H1 (cell line): Measurements from ENCODE around the gene CRADD. TPM values are rescaled to one million over a fixed set of nuclear protein-coding genes. Genes with fewer than 3 reads are reported as not detected.

Source experiments
- CTCF ChIA-PET: fragments of 300-600 bp; sonication (Branson Sonifier 250); formaldehyde crosslinking; loops from one replicate; lab custom pipeline; 2021; ENCODE audit not compliant: partially characterized antibody; lab: Charles Lee
- POLR2A ChIA-PET: fragments of 300-600 bp; sonication (Branson Sonifier 250); formaldehyde crosslinking; loops from one replicate; lab custom pipeline; 2021; ENCODE audit warnings: inconsistent platforms; ENCODE audit not compliant: partially characterized antibody; lab: Charles Lee
- DNase-seq, 2 experiments: peaks; one replicate each; pipeline versions ENCODE4 v3.0.0 to v3.0.0-alpha.2; 2010 to 2022; ENCODE audit warnings: low spot score in 2 of 2, low read depth in 1 of 2, mixed read lengths in 1 of 2
- FAIRE-seq: peaks from 2 replicates; lab custom pipeline; 2011; peaks lifted over from hg19 to GRCh38; lab: Jason Lieb, UNC
- H2AFZ ChIP-seq: 2 replicates; pipeline ENCODE4 v1.8.1; 2012; ENCODE audit warnings: low read length, inconsistent platforms
- H2AK5ac ChIP-seq: 2 replicates; pipeline ENCODE4 v1.6.1; 2013; ENCODE audit warnings: low read depth, low read length
- H2BK120ac ChIP-seq: replicated peaks from 2 replicates; pipeline ENCODE3; 2013; ENCODE audit warnings: low read depth, low read length, inconsistent platforms
- H2BK12ac ChIP-seq: 2 replicates; pipeline ENCODE4 v1.6.1; 2013; ENCODE audit warnings: low read depth, low read length
- H2BK15ac ChIP-seq: 2 replicates; pipeline ENCODE4 v1.6.1; 2013; ENCODE audit warnings: low read length
- H2BK20ac ChIP-seq: 2 replicates; pipeline ENCODE4 v1.6.1; 2013; ENCODE audit warnings: low read length
- H2BK5ac ChIP-seq: 2 replicates; pipeline ENCODE4 v1.6.1; 2013; ENCODE audit warnings: low read depth, low read length
- H3K14ac ChIP-seq: 2 replicates; pipeline ENCODE4 v1.6.1; 2013; ENCODE audit warnings: inconsistent platforms; ENCODE audit not compliant: insufficient read length
- H3K18ac ChIP-seq: 2 replicates; pipeline ENCODE4 v1.6.1; 2013; ENCODE audit warnings: low read length; ENCODE audit errors: extremely low read depth
- H3K23ac ChIP-seq: 2 replicates; pipeline ENCODE4 v1.6.1; 2013; ENCODE audit warnings: inconsistent platforms; ENCODE audit not compliant: insufficient read length
- H3K23me2 ChIP-seq: 2 replicates; pipeline ENCODE4 v1.6.1; 2013; ENCODE audit warnings: low read depth, low read length
- H3K27ac ChIP-seq: 2 replicates; pipeline ENCODE4 v1.6.1; 2011; ENCODE audit warnings: low read depth, low read length, inconsistent platforms
- H3K27me3 ChIP-seq, 4 experiments: replicated peaks in 1 of 4; 1 replicate in 1 of 4; 2 replicates in 3 of 4; pipeline versions ENCODE4 v1.6.1 to v1.8.1; 2011 to 2013; ENCODE audit warnings: low read length in 3 of 4, mild to moderate bottlenecking in 3 of 4, inconsistent platforms in 2 of 4, mixed read lengths in 2 of 4, moderate library complexity in 1 of 4; ENCODE audit not compliant: control insufficient read depth in 3 of 4, insufficient read depth in 3 of 4; ENCODE audit errors: extremely low read depth in 1 of 4
- H3K36me3 ChIP-seq, 4 experiments: 2 replicates each; pipeline versions ENCODE4 v1.6.1 to v1.8.1; 2011 to 2013; ENCODE audit warnings: mild to moderate bottlenecking in 4 of 4, low read length in 3 of 4, moderate library complexity in 2 of 4, control low read depth in 1 of 4, inconsistent platforms in 1 of 4; ENCODE audit not compliant: insufficient read depth in 4 of 4, control insufficient read depth in 2 of 4
- H3K4ac ChIP-seq: replicated peaks from 2 replicates; pipeline ENCODE3; 2013; ENCODE audit warnings: low read length, low read depth, mixed read lengths, inconsistent platforms; ENCODE audit not compliant: insufficient read length
- H3K4me1 ChIP-seq, 4 experiments: replicated peaks in 1 of 4; 1 replicate in 1 of 4; 2 replicates in 3 of 4; pipeline versions ENCODE4 v1.6.1 to v1.8.1; 2011 to 2013; ENCODE audit warnings: low read length in 3 of 4, inconsistent platforms in 2 of 4, mixed read lengths in 1 of 4; ENCODE audit not compliant: insufficient read depth in 4 of 4, control insufficient read depth in 3 of 4
- H3K4me2 ChIP-seq, 2 experiments: 2 replicates each; pipeline versions ENCODE4 v1.6.1 to v1.8.1; 2011 to 2013; ENCODE audit warnings: low read depth in 2 of 2, low read length in 2 of 2, control low read depth in 1 of 2, inconsistent platforms in 1 of 2, mild to moderate bottlenecking in 1 of 2; ENCODE audit not compliant: insufficient read depth in 1 of 2
- H3K4me3 ChIP-seq, 4 experiments: fragments of 200-600, 300-600 bp in 1 of 4; sonication (generic), shearing (Covaris generic), sonication (Bioruptor Twin) in 1 of 4; 2 replicates each; pipeline versions ENCODE4 v1.5.1 to v1.8.1; 2011 to 2016; ENCODE audit warnings: low read length in 4 of 4, low read depth in 3 of 4, control low read depth in 2 of 4, inconsistent platforms in 2 of 4, mild to moderate bottlenecking in 2 of 4, mixed read lengths in 1 of 4, moderate library complexity in 1 of 4; ENCODE audit not compliant: insufficient read depth in 2 of 4; ENCODE audit errors: extremely low read depth in 1 of 4
- H3K56ac ChIP-seq: replicated peaks from 2 replicates; pipeline ENCODE3; 2013; ENCODE audit warnings: low read depth, mild to moderate bottlenecking, mixed read lengths, low read length, inconsistent platforms; ENCODE audit not compliant: insufficient read length
- H3K79me1 ChIP-seq: 2 replicates; pipeline ENCODE4 v1.6.1; 2013; ENCODE audit warnings: low read depth, low read length, control low read depth
- H3K79me2 ChIP-seq, 2 experiments: 2 replicates each; pipeline versions ENCODE4 v1.6.1 to v1.8.1; 2012 to 2013; ENCODE audit warnings: low read length in 2 of 2, mild to moderate bottlenecking in 2 of 2, inconsistent platforms in 1 of 2; ENCODE audit not compliant: insufficient read depth in 2 of 2, control insufficient read depth in 1 of 2
- H3K9ac ChIP-seq, 4 experiments: replicated peaks in 1 of 4; 1 replicate in 1 of 4; 2 replicates in 3 of 4; pipeline versions ENCODE4 v1.6.1 to v1.8.1; 2011 to 2013; ENCODE audit warnings: low read depth in 3 of 4, low read length in 3 of 4, control low read depth in 2 of 4, mild to moderate bottlenecking in 2 of 4, moderate library complexity in 2 of 4, inconsistent platforms in 1 of 4; ENCODE audit errors: extremely low read depth in 1 of 4
- H3K9me3 ChIP-seq, 2 experiments: 2 replicates each; pipeline versions ENCODE4 v1.6.1 to v1.8.1; 2012 to 2013; ENCODE audit warnings: mild to moderate bottlenecking in 2 of 2, moderate library complexity in 2 of 2, control low read depth in 1 of 2, inconsistent platforms in 1 of 2, low read depth in 1 of 2, low read length in 1 of 2, mixed read lengths in 1 of 2; ENCODE audit not compliant: insufficient read depth in 2 of 2
- H4K20me1 ChIP-seq, 2 experiments: replicated peaks in 1 of 2; 2 replicates each; pipeline versions ENCODE3 to v1.8.1; 2011 to 2013; ENCODE audit warnings: inconsistent platforms in 2 of 2, low read length in 2 of 2, mild to moderate bottlenecking in 1 of 2; ENCODE audit not compliant: insufficient read depth in 2 of 2, control insufficient read depth in 1 of 2
- H4K5ac ChIP-seq: 2 replicates; pipeline ENCODE4 v1.6.1; 2013; ENCODE audit warnings: low read length, low read depth, mixed read lengths, inconsistent platforms; ENCODE audit not compliant: insufficient read length
- H4K8ac ChIP-seq: 2 replicates; pipeline ENCODE4 v1.8.0; 2013; ENCODE audit warnings: mild to moderate bottlenecking, moderate library complexity, low read length, inconsistent platforms; ENCODE audit not compliant: insufficient read depth; ENCODE audit errors: extremely low read depth
- H4K91ac ChIP-seq: replicated peaks from 2 replicates; pipeline ENCODE3; 2013; ENCODE audit warnings: low read length, mixed read lengths, inconsistent platforms; ENCODE audit not compliant: insufficient read length
- FOSL1 ChIP-seq: IDR thresholded peaks from 2 replicates; pipeline ENCODE4 v1.6.1; 2011; ENCODE audit warnings: mild to moderate bottlenecking, low read depth, low read length, moderate library complexity; ENCODE audit not compliant: insufficient read depth
- MAFK ChIP-seq: IDR thresholded peaks from 2 replicates; pipeline ENCODE4 v1.6.1; 2012; ENCODE audit warnings: low read depth, mild to moderate bottlenecking, improper control_type of control experiment, low read length
- TAF7 ChIP-seq: optimal IDR thresholded peaks from 2 replicates; pipeline ENCODE3; 2011; ENCODE audit warnings: low read depth, mild to moderate bottlenecking, inconsistent platforms, low read length, moderate library complexity, borderline replicate concordance
- WGBS, 2 experiments: shearing (Covaris generic) in 1 of 2; methylation state at CpG; one replicate each; pipeline versions ENCODE4 v1.1.6 to v1.1.7; 2013 to 2015; ENCODE audit warnings: low lambda C conversion rate in 2 of 2, mixed read lengths in 2 of 2, inconsistent platforms in 1 of 2, low coverage in 1 of 2, missing lambda C conversion rate in 1 of 2; ENCODE audit not compliant: insufficient replicate concordance in 2 of 2, insufficient coverage in 1 of 2, insufficient read length in 1 of 2; ENCODE audit errors: extremely low coverage in 1 of 2, missing lambda C conversion rate in 1 of 2; 5-methylcytosine and 5-hydroxymethylcytosine counted together
- polyA plus RNA-seq, 7 experiments: library from polyadenylated mRNA; depleted of rRNA in 3 of 7; stranded (reverse) in 5 of 7; unstranded in 2 of 7; fragments of >200 nt in 5 of 7; fragments of 200-250 nt in 2 of 7; gene quantifications; 1 replicate in 5 of 7; 2 replicates in 1 of 7; 4 replicates in 1 of 7; pipeline versions ENCODE4 v1.2.1 to v1.2.3, GENCODE V29; 2011 to 2013; ENCODE audit warnings: missing spikeins in 2 of 7, mixed read lengths in 2 of 7
- total RNA-seq: library from RNA; stranded (reverse); fragmentation: NEBNext Ultra II Directional; extraction: Animal tissue kit (Norgen Biotek cat#: 25700); gene quantifications from 2 replicates; pipeline ENCODE4 v1.2.1, GENCODE V29; 2021

The CRADD gene
- total and polyA plus RNA-seq, 2 of the 8 experiments (the other 6 are each of a cell fraction or from before 2014, with no cell fraction given), result 8.1 to 15.4 TPM

DNA sequence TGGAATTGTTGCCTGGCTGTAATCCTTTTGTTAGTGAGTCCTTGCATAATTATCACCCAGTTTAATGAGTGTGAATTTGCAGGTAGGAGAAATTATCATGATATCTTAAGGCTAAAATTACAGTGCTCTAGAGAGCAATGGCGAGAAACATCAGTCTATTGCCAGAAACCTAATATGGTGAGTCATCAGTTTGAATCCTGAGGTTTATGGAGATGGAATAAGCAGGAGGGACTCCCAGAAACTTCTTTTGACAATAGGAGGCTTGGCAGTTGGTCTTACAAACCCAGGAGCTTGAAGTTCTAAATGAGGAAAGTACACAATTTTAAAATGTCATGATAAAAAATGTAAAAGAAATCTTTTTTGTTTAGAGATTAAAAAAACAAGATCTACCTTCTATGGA is 31.5 kb upstream of the CRADD start:
- ChIA-PET POLR2A (no interaction called here), CTCF (interaction anchor here (0.5 to 0.8 kb wide), 3 partner anchors 38 to 691 kb away, joined by 3 read pairs; no protein-coding TSS in a partner anchor)
- Histone ChIP-seq H3K27ac (no peak overlapping the region), H3K4me2 (no peak overlapping the region), H3K14ac (no peak overlapping the region), H2AFZ (no peak overlapping the region), H2BK15ac (no peak overlapping the region), H3K36me3 (no peaks in the 10 kb centered on the region), H3K56ac (no peak overlapping the region), H3K27me3 (no peaks in the 10 kb centered on the region), H3K9me3 (no peaks in the 10 kb centered on the region), H3K4me1 (no peaks in the 10 kb centered on the region), H3K4ac (no peak overlapping the region), H4K8ac (no peak overlapping the region), H3K18ac (no peak overlapping the region), H3K79me2 (no peaks in the 10 kb centered on the region), H2BK5ac (no peak overlapping the region), H3K9ac (no peak overlapping the region), H2BK20ac (no peak overlapping the region), H4K20me1 (no peaks in the 10 kb centered on the region), H3K23me2 (no peaks in the 10 kb centered on the region), H2AK5ac (no peak overlapping the region), H4K5ac (no peak overlapping the region), H3K23ac (no peak overlapping the region), H4K91ac (no peak overlapping the region), H2BK120ac (no peak overlapping the region), H3K4me3 (no peak overlapping the region), H3K79me1 (no peaks in the 10 kb centered on the region), H2BK12ac (no peak overlapping the region)
- no peak for DNase-seq
- WGBS, 2 experiments, result 100% methylated on average over 1 of the region's 1 CpG; no CpG with 5 or more reads in 1 of the 2 experiments
- 0 out of 2 replicates have a peak, but pooled peaks have one; percentile 9 for TF ChIP-seq MAFK
- TF ChIP-seq TAF7, result no peak
- no peak for TF ChIP-seq FOSL1
- no peak for FAIRE-seq
